GM21526 (cell line): ENCODE data around the gene ECE2.

Experiments
- ATAC-seq: cut with Tn5 transposase; IDR thresholded peaks from one replicate; pipeline ENCODE4 v1.9.1; 2021; ENCODE audit warnings: moderate library complexity; ENCODE audit not compliant: unreplicated experiment, low FRiP score

ECE2 gene

GRCh38 chr3:184306341-184306972, 30.6 kb downstream of the ECE2 start:
- ATAC-seq = no peak

- no peak for ATAC-seq
These were observed 32.1 kb downstream of the ECE2 start for GRCh38 chr3:184307915-184308314.

- no peak for ATAC-seq
These were observed 32.9 kb downstream of the ECE2 start for GRCh38 chr3:184308744-184309143.

- ATAC-seq = no peak
These were observed 35.8 kb downstream of the ECE2 start for GRCh38 chr3:184311633-184312032.

GRCh38 chr3:184314363-184314699, 38.5 kb downstream of the ECE2 start, which contains the start of gene EIF4G1:
Gene EIF4G1 (plus strand): TSS chr3:184314606. CDS start chr3:184315797, 1,191 bp downstream.
- peak; percentile 77 for ATAC-seq

- peak; percentile 29 for ATAC-seq
These were observed 39.1 kb downstream of the ECE2 start for GRCh38 chr3:184314700-184315542.

- ATAC-seq = peak; percentile 4
These were observed 39.7 kb downstream of the ECE2 start for GRCh38 chr3:184315543-184315867.

GRCh38 chr3:184315871-184316661, 40.2 kb downstream of the ECE2 start:
- ATAC-seq = no peak

- ATAC-seq = no peak
These were observed 41.0 kb downstream of the ECE2 start for GRCh38 chr3:184316792-184317191.

- no peak for ATAC-seq
These were observed 41.4 kb downstream of the ECE2 start for GRCh38 chr3:184317201-184317600.

GRCh38 chr3:184320104-184320445, 44.3 kb downstream of the ECE2 start:
- ATAC-seq = no peak

GRCh38 chr3:184321666-184322065, 45.8 kb downstream of the ECE2 start:
- no peak for ATAC-seq

- no peak for ATAC-seq
These were observed 47.1 kb downstream of the ECE2 start for GRCh38 chr3:184322731-184323487.

- ATAC-seq = no peak
These were observed 47.9 kb downstream of the ECE2 start for GRCh38 chr3:184323696-184324095.

- ATAC-seq = no peak
These were observed 49.4 kb downstream of the ECE2 start for GRCh38 chr3:184325269-184325668.

GRCh38 chr3:184325715-184326369, 50.0 kb downstream of the ECE2 start:
- no peak for ATAC-seq

GRCh38 chr3:184327171-184327570, 51.3 kb downstream of the ECE2 start:
- ATAC-seq = no peak

GRCh38 chr3:184328516-184328915, 52.7 kb downstream of the ECE2 start:
- no peak for ATAC-seq

GRCh38 chr3:184332370-184333090, 56.7 kb downstream of the ECE2 start:
- ATAC-seq = no peak

- no peak for ATAC-seq
These were observed 57.4 kb downstream of the ECE2 start for GRCh38 chr3:184333190-184333589.
